Transverse colon (tissue), 4 donors: Measurements from ENCODE around the gene CBX3. TPM values are rescaled to one million over a fixed set of nuclear protein-coding genes. Genes with fewer than 3 reads are reported as not detected.
A peak's percentile ranks its signal among the peaks of the same experiment; 100 is the strongest.
"Not testable (repeated sequence)": the region's sequence is repeated elsewhere in the genome, so short reads cannot be mapped to it uniquely, and the experiment has no call there.

Experiments
- DNase-seq: peaks from one replicate; pipeline ENCODE4 v3.0.0-alpha.2; 2019
- H3K27ac ChIP-seq, 4 donors: fragments of 200-600 bp; sonication (generic); 2 replicates each; pipeline ENCODE4 v1.5.1; 2016 to 2018; ENCODE audit warnings: inconsistent platforms in 4 of 4
- H3K27me3 ChIP-seq: fragments of 200-600 bp; sonication (generic); 2 replicates; pipeline ENCODE4 v1.5.1; 2017; ENCODE audit warnings: inconsistent platforms
- H3K36me3 ChIP-seq, 4 donors: fragments of 200-600 bp; sonication (generic); 2 replicates each; pipeline ENCODE4 v1.5.1; 2017 to 2019; ENCODE audit warnings: inconsistent platforms in 4 of 4
- H3K4me1 ChIP-seq, 4 donors: fragments of 200-600 bp; sonication (generic); 2 replicates each; pipeline ENCODE4 v1.5.1; 2017 to 2020; ENCODE audit warnings: inconsistent platforms in 4 of 4
- H3K4me3 ChIP-seq, 4 donors: fragments of 200-600 bp; sonication (generic); 1 replicate in 1 of 4; 2 replicates in 3 of 4; pipeline versions ENCODE4 v1.5.1 to v1.6.1; 2017 to 2019; ENCODE audit warnings: inconsistent platforms in 4 of 4
- H3K9me3 ChIP-seq, 2 donors: fragments of 200-600 bp; sonication (generic); 2 replicates each; pipeline ENCODE4 v1.5.1; 2017 to 2019; ENCODE audit warnings: inconsistent platforms in 2 of 2
- EP300 ChIP-seq: sonication (generic); formaldehyde crosslinking; IDR thresholded peaks from one replicate; pipeline ENCODE4 v1.6.1; 2017; ENCODE audit warnings: antibody characterized with exemption, low read depth
- POLR2A ChIP-seq: fragments of 450-650 bp; IDR thresholded peaks from one replicate; pipeline ENCODE4 v1.6.1; 2016; ENCODE audit warnings: antibody characterized with exemption, mild to moderate bottlenecking, moderate library complexity
- POLR2AphosphoS5 ChIP-seq, 3 donors: sonication (generic); formaldehyde crosslinking; IDR thresholded peaks; one replicate each; pipeline ENCODE4 v1.6.1; 2016; ENCODE audit warnings: antibody characterized with exemption in 3 of 3
- WGBS, 2 donors: methylation state at CpG; one replicate each; pipeline ENCODE4 v1.1.5; 2018; ENCODE audit warnings: low coverage in 1 of 2; 5-methylcytosine and 5-hydroxymethylcytosine counted together
- in situ Hi-C, 4 donors: fragments of 200-750 bp; cut with MboI; loops; one replicate each; pipeline versions ENCODE4 v1.15.0 to v1.15.1; 2017; ENCODE audit warnings: low sequenced_read_pairs in 3 of 4, low pct_ligation_motif_present in 1 of 4, low pct_unique_long_range_greater_than_20kb in 1 of 4
- intact Hi-C: fragments of 100-400 bp; cut with DNase I; formaldehyde crosslinking; loops from one replicate; pipeline ENCODE4 v1.15.1; 2023; ENCODE audit warnings: low total_unique reads
- total RNA-seq, 4 donors: library from RNA; depleted of rRNA; stranded (reverse); fragments of >200 nt; gene quantifications; one replicate each; pipeline ENCODE4 v1.1.0, GENCODE V29; 2016
- TF ChIP-seq, protein P1 (sequence below), 5 experiments: fragments of 200-600 bp in 3 of 5; fragments of 450-650 bp in 2 of 5; sonication (generic) in 3 of 5; IDR thresholded peaks; 1 replicate in 2 of 5; 2 replicates in 3 of 5; pipeline ENCODE4 v1.5.1; 2016 to 2017; ENCODE audit warnings: antibody characterized with exemption in 5 of 5, inconsistent platforms in 3 of 5, mild to moderate bottlenecking in 2 of 5, moderate library complexity in 1 of 5

CBX3 gene
- total RNA-seq, 4 donors from 2014 or later = 48.2 to 107 (median 60.3) TPM

DNA sequence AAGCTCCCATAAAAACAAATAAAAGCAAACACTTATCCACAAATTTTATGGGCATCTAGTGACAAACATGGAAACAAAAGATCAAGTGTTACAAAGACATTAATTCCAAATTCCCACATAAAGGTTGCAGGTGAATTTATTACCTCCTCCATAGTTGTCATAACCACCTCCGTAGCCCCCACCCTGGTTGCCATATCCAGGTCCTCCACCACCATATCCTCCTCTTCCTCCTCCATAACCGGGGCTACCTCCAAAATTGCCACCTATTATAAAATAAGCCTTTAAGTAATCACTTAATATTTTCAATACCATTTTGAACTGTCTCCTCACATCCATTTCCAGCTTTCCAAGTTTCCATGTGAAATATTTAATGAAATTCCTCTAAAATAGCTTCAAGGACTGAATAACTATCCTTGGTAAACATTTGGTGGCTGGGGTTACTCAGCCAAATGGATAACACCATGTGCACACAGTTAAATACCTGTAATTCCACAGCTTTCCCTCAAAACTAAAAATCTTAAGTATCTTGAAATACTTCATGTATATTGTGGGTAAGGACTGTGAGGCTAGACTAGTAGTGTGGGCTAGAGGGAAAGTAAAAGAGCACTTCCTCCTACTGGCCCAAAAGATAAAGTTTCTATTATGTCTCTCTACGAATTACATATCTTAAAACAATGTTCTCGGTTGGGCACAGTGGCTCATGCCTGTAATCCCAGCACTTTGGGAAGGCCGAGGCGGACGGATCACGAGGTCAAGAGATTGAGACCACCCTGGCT lies 7.9 kb upstream of the CBX3 start:
- TF ChIP-seq, protein P1, sequence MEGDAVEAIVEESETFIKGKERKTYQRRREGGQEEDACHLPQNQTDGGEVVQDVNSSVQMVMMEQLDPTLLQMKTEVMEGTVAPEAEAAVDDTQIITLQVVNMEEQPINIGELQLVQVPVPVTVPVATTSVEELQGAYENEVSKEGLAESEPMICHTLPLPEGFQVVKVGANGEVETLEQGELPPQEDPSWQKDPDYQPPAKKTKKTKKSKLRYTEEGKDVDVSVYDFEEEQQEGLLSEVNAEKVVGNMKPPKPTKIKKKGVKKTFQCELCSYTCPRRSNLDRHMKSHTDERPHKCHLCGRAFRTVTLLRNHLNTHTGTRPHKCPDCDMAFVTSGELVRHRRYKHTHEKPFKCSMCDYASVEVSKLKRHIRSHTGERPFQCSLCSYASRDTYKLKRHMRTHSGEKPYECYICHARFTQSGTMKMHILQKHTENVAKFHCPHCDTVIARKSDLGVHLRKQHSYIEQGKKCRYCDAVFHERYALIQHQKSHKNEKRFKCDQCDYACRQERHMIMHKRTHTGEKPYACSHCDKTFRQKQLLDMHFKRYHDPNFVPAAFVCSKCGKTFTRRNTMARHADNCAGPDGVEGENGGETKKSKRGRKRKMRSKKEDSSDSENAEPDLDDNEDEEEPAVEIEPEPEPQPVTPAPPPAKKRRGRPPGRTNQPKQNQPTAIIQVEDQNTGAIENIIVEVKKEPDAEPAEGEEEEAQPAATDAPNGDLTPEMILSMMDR (IDR thresholded peaks at IDR 0.05) = no peak
- TF ChIP-seq POLR2A (peak; percentile 8), POLR2AphosphoS5 (IDR thresholded peaks at IDR 0.05) (no peak), EP300 (no peak)
- in situ Hi-C loops = loop anchor here in 2 of 4 donors (10.0 to 25.0 kb wide), 2 partner anchors 99 to 969 kb away; partner anchors contain the start of genes HOXA10 (in 2 of the 2), HOXA3 (in 2 of the 2), HOXA7 (in 2 of the 2) and HOXA9 (in 2 of the 2)
- Histone ChIP-seq H3K9me3 (no peaks in the 10 kb centered on the region), H3K4me3 (no peak overlapping the region), H3K27ac (peak overlapping the region in 1 of 4 donors; percentile 27), H3K27me3 (no peaks in the 10 kb centered on the region), H3K4me1 (peaks cover 42 to 70% (median 54%) of the 10 kb centered on the region in 4 donors), H3K36me3 (peaks cover 0 to 88% (median 39%) of the 10 kb centered on the region in 4 donors)
- intact Hi-C loops = no loop called here
- no peak for DNase-seq
- WGBS, 2 donors = 33 to 62% methylated on average over 3 to 8 of the region's 8 CpGs

DNA sequence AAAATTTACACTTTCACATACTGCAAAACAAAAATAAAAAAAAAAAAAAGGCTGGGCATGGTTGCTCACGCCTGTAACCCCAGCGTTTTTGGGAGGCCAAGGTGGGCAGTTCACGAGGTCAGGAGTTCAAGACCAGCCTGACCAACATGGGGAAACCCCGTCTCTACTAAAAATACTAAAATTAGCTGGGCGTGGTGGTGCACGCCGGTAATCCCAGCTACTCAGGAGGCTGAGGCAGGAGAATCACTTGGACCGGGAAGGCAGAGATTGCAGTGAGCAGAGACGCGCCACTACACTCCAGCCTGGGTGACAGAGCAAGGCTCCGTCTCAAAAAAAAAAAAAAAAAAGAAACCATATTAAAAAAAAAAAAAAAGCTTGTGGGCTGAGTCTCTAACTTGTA lies 6.8 kb upstream of the CBX3 start:
- not testable (repeated sequence) for DNase-seq

DNA sequence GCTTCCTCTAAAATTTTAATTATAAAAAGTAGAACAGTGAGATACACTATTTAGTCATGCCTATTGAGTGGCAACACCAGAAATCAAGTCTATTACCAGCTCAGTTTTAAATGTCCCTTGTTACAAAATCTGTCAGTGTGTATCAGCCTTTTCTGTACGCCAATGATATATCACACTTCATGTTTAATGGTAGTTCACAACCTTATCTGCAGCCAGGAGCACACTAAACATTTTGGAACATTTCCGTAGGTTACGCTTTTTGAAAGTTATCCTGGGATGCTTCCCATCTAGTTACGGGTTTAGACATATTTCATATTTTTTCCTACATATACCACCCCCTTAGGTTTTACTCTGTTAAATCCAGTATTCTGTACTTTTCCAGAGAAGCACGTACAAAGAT lies 6.4 kb upstream of the CBX3 start:
- Histone ChIP-seq H3K27me3 (no peaks in the 10 kb centered on the region), H3K9me3 (no peaks in the 10 kb centered on the region), H3K4me1 (peaks cover 42 to 70% (median 54%) of the 10 kb centered on the region in 4 donors), H3K36me3 (peaks cover 0 to 73% (median 34%) of the 10 kb centered on the region in 4 donors), H3K27ac (peak overlapping the region in 1 of 4 donors; percentile 2), H3K4me3 (peak overlapping the region in 1 of 4 donors; percentile 10)
- no peak for DNase-seq
- TF ChIP-seq EP300 = no peak
- peak in 1 of 3 donors; percentile 7 for TF ChIP-seq POLR2AphosphoS5 (IDR thresholded peaks at IDR 0.05)
- in situ Hi-C loops = loop anchor here in 2 of 4 donors (10.0 to 25.0 kb wide), 2 partner anchors 100 to 967 kb away; partner anchors contain the start of genes HOXA10 (in 2 of the 2), HOXA3 (in 2 of the 2), HOXA7 (in 2 of the 2) and HOXA9 (in 2 of the 2)
- intact Hi-C loops = no loop called here
- 69 to 70% methylated on average over 5 of the region's 5 CpGs for WGBS, 2 donors

More for the DNA sequence above, 6.8 kb upstream of the CBX3 start:
- Histone ChIP-seq H3K4me1 (peaks cover 42 to 70% (median 54%) of the 10 kb centered on the region in 4 donors), H3K36me3 (peaks cover 0 to 77% (median 37%) of the 10 kb centered on the region in 4 donors), H3K27ac (peak overlapping the region in 2 of 4 donors; percentile 2 to 27)
- 46% methylated on average over 11 of the region's 11 CpGs; no CpG with 5 or more reads in 1 of the 2 donors for WGBS, 2 donors
- in situ Hi-C loops = loop anchor here in 2 of 4 donors (10.0 to 25.0 kb wide), 2 partner anchors 100 to 968 kb away; partner anchors contain the start of genes HOXA10 (in 2 of the 2), HOXA3 (in 2 of the 2), HOXA7 (in 2 of the 2) and HOXA9 (in 2 of the 2)
- H3K4me3 ChIP-seq, H3K27me3 ChIP-seq, intact Hi-C loops, H3K9me3 ChIP-seq: not testable (repeated sequence)

DNA sequence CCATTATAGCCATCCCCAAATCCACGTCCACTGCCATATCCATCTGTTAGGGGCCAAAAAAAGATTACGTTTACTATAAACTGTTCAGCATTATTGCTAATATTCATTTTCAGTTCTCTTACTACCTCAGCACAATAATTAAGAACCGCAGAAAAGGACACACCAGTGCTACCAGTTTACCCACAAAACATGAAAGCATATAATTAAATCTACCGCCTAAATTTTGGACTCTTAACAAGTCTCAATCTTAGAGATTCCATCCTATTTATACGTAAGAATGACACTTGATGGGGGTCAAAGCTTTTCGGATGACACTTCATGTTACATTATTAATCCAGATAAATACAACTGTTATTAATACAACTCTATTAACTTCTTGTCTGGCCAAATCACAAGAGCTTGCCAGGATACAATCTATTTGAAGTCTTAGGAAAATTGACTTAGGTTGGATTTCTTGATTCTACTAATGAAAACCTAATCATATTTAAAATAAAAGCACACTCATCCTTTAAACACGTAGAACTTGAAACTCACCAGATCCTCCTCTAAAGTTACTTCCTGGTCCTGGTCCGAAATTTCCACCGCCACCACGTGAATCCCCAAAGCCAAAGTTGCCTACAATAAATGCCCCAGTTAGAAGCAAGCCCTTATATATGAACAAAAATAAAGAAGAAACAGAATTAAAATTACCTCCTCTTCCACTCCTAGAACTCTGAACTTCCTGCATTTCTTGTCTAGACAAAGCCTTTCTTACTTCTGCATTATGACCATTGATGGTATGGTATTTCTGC lies 5.5 kb upstream of the CBX3 start:
- H3K4me3 ChIP-seq = peak overlapping the region in 1 of 4 donors; percentile 80
- intact Hi-C loops (no loop called here), in situ Hi-C loops (loop anchor here in 2 of 4 donors (10.0 to 25.0 kb wide), 2 partner anchors 101 to 966 kb away; partner anchors contain the start of genes HOXA10 (in 2 of the 2), HOXA3 (in 2 of the 2), HOXA7 (in 2 of the 2) and HOXA9 (in 2 of the 2))
- no peaks in the 10 kb centered on the region for H3K27me3 ChIP-seq
- 47 to 51% methylated on average over 10 of the region's 10 CpGs for WGBS, 2 donors
- TF ChIP-seq EP300 (no peak), POLR2A (no peak), POLR2AphosphoS5 (IDR thresholded peaks at IDR 0.05) (no peak)
- TF ChIP-seq, protein P1 (IDR thresholded peaks at IDR 0.05) = no peak
- DNase-seq = no peak
- no peaks in the 10 kb centered on the region for H3K9me3 ChIP-seq
- peaks cover 42 to 69% (median 54%) of the 10 kb centered on the region in 4 donors for H3K4me1 ChIP-seq
- peaks cover 0 to 64% (median 30%) of the 10 kb centered on the region in 4 donors for H3K36me3 ChIP-seq
- H3K27ac ChIP-seq = peak overlapping the region in 2 of 4 donors; percentile 97 to 99
